Upper lobe of right lung (tissue), 1 donor: ENCODE results near the gene TFAP2B. TPM values are rescaled to one million over a fixed set of nuclear protein-coding genes. Genes with fewer than 3 reads are reported as not detected.

Source experiments
- ATAC-seq: fragments of 200-7000 bp; cut with Tn5 transposase; one replicate; pipeline ENCODE4 v1.9.1; 2020; ENCODE audit warnings: mild to moderate bottlenecking, moderate library complexity
- DNase-seq: peaks from one replicate; pipeline ENCODE4 v3.0.0-alpha.2; 2020
- H3K27ac ChIP-seq: fragments of 200-600 bp; one replicate; pipeline ENCODE4 v1.8.0; 2022
- H3K27me3 ChIP-seq: fragments of 200-600 bp; one replicate; pipeline ENCODE4 v1.8.0; 2022; ENCODE audit warnings: mild to moderate bottlenecking
- H3K36me3 ChIP-seq: fragments of 200-600 bp; one replicate; pipeline ENCODE4 v1.8.0; 2022
- H3K4me1 ChIP-seq: fragments of 200-600 bp; one replicate; pipeline ENCODE4 v1.8.0; 2022
- H3K4me3 ChIP-seq: fragments of 200-600 bp; one replicate; pipeline ENCODE4 v1.8.0; 2022; ENCODE audit warnings: mild to moderate bottlenecking
- H3K9me3 ChIP-seq: fragments of 200-600 bp; one replicate; pipeline ENCODE4 v1.8.0; 2022
- intact Hi-C: fragments of 100-400 bp; cut with DNase I; formaldehyde crosslinking; loops from one replicate; pipeline ENCODE4 v1.11.0; 2022
- total RNA-seq: library from RNA; stranded (reverse); fragmentation: NEBNext Ultra II Directional; extraction: Animal tissue kit (Norgen Biotek cat#: 25700); gene quantifications from one replicate; pipeline ENCODE4 v1.2.1, GENCODE V29; 2021
- TF ChIP-seq, protein P1 (sequence below): fragments of 200-600 bp; IDR thresholded peaks from one replicate; pipeline ENCODE4 v1.8.0; 2022; ENCODE audit warnings: antibody characterized with exemption
- donor health status: DM: no; HTN: yes; CAD: no; lungs with severe emphysema.

Gene TFAP2B
- total RNA-seq, 1 donor from 2014 or later = not detected

DNA sequence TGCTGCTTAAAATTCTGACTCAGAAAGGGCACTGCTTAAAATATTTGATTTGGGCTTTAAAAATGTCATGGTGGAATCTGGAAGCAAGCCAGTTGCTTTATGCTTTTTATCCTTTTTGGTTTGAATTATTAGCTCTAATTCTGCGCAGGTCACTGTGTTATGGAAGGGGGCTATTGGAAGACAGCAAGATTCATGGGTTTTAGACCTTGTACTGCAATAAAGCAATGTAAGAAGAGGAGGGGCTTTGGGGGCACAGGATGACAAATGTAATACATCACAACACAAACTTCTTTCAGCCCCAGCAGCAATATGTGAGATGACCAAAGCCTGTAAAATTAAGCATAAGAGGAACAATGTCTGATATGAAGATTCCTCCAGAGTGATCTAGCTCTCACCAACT, 68.4 kb downstream of the TFAP2B start:
- Histone ChIP-seq H3K27me3 (no peaks in the 10 kb centered on the region), H3K27ac (no peak overlapping the region), H3K4me1 (no peaks in the 10 kb centered on the region), H3K9me3 (no peaks in the 10 kb centered on the region), H3K36me3 (no peaks in the 10 kb centered on the region), H3K4me3 (no peak overlapping the region)
- intact Hi-C loops = no loop called here
- TF ChIP-seq, protein P1, sequence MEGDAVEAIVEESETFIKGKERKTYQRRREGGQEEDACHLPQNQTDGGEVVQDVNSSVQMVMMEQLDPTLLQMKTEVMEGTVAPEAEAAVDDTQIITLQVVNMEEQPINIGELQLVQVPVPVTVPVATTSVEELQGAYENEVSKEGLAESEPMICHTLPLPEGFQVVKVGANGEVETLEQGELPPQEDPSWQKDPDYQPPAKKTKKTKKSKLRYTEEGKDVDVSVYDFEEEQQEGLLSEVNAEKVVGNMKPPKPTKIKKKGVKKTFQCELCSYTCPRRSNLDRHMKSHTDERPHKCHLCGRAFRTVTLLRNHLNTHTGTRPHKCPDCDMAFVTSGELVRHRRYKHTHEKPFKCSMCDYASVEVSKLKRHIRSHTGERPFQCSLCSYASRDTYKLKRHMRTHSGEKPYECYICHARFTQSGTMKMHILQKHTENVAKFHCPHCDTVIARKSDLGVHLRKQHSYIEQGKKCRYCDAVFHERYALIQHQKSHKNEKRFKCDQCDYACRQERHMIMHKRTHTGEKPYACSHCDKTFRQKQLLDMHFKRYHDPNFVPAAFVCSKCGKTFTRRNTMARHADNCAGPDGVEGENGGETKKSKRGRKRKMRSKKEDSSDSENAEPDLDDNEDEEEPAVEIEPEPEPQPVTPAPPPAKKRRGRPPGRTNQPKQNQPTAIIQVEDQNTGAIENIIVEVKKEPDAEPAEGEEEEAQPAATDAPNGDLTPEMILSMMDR = no peak
- ATAC-seq (no peak), DNase-seq (no peak)

DNA sequence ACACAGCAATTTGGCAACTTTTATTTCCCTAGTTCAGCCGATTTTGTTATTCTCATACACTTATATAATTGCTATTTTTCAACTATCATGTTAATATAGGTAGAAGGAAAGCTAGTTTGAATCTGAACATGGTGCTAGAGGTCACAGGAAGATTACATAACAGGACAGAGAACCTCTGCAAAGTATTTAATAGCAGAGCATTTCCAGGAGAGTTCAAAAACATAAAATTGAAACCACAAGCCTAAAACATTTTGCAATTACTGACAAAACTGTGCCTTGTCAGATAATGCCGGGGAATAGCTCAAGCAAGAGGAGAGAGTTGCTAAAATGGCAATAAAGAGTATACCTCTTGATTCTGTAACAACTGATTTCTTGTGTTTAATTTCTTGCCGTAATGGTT, 70.8 kb downstream of the TFAP2B start:
- TF ChIP-seq, protein P1 = no peak
- H3K4me3 ChIP-seq = no peak overlapping the region
- intact Hi-C loops = no loop called here

DNA sequence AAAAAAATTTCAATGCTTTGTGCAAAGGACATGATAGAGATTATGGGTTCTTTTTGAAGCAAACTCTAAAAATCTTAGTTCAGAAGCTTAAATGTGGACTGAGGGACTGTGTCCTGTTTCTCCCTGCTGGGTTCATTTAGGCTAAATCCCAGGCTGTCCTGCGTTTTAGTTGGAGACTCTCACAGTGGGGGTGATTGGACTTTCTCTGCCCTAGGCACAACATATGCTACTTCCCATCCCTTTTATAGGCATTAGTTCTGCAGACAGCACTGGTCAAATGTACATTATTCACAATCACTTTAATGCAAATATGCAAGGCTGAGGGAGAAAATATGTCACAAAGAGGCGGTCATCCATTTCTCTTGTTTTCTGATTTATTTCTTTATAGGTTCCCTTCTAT, 71.3 kb downstream of the TFAP2B start:
- intact Hi-C loops = no loop called here
- no peak for DNase-seq
- Histone ChIP-seq H3K9me3 (no peaks in the 10 kb centered on the region), H3K4me1 (no peaks in the 10 kb centered on the region), H3K27ac (no peak overlapping the region), H3K4me3 (no peak overlapping the region), H3K36me3 (no peaks in the 10 kb centered on the region), H3K27me3 (no peaks in the 10 kb centered on the region)
- no peak for ATAC-seq
- TF ChIP-seq, protein P1 = no peak

More for the DNA sequence above, 70.8 kb downstream of the TFAP2B start:
- H3K36me3 ChIP-seq = no peaks in the 10 kb centered on the region
- H3K4me1 ChIP-seq = no peaks in the 10 kb centered on the region
- DNase-seq = no peak
- ATAC-seq = no peak
- H3K27me3 ChIP-seq = no peaks in the 10 kb centered on the region
- H3K27ac ChIP-seq = no peak overlapping the region
- H3K9me3 ChIP-seq = no peaks in the 10 kb centered on the region

DNA sequence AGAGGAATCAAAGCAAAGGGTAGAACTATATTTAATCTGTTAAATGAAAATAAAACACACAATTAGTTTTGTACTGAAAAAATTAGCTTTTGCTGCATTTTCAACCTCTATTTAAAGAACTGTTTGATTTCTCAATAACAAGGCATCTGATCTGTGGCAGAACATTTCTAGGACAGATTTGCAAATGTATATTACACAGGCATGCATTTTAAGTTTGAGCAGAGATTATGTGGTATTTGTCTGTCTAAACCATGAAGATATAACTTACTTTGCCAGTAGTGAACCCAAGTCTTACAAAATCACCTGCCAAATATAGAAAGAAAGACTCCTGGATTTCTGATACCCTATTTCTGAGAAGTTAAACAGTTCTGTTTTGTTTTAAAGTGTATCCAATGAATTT, 71.9 kb downstream of the TFAP2B start:
- ATAC-seq (no peak), DNase-seq (no peak)
- Histone ChIP-seq H3K27ac (no peak overlapping the region), H3K27me3 (no peaks in the 10 kb centered on the region), H3K9me3 (no peaks in the 10 kb centered on the region), H3K4me3 (no peak overlapping the region), H3K36me3 (no peaks in the 10 kb centered on the region), H3K4me1 (no peaks in the 10 kb centered on the region)
- TF ChIP-seq, protein P1 = no peak
- intact Hi-C loops = no loop called here

DNA sequence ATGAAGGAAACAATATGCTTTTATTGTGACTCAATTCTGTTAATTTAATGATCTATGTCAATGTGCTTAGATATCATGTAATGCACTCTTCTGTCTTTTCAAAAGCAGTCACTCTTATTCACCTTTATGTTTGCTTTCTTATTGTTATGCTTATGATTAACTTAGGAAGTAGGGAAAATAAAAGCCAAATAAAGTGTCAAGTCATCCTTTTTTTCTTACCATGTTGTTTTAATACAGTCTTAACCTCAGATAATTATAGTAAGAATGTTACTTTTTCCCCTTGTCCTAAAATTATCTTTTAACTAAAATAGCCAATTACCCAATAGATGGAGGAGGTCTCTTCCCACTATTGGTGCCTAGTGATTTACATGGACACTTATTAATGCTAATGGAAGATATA, 72.6 kb downstream of the TFAP2B start:
- ATAC-seq (no peak), DNase-seq (no peak)
- Histone ChIP-seq H3K4me3 (no peak overlapping the region), H3K27ac (no peak overlapping the region), H3K27me3 (no peaks in the 10 kb centered on the region), H3K36me3 (no peaks in the 10 kb centered on the region), H3K9me3 (no peaks in the 10 kb centered on the region), H3K4me1 (no peaks in the 10 kb centered on the region)
- TF ChIP-seq, protein P1 = no peak
- intact Hi-C loops = no loop called here

Other genes with a start within 250 kb of the TFAP2B start
- not detected for gene TFAP2D, start 105.3 kb upstream of the TFAP2B start, total RNA-seq